K562 (cell line): Measurements from ENCODE around the gene EME2. TPM values are rescaled to one million over a fixed set of nuclear protein-coding genes. Genes with fewer than 3 reads are reported as not detected.

ENCODE experiments used
- AFF4 ChIP-seq: sonication (generic); formaldehyde crosslinking; IDR thresholded peaks from 2 replicates; pipeline ENCODE4 v1.8.0; 2023; ENCODE audit warnings: mild to moderate bottlenecking, missing genetic modification reagents
- BRD4 ChIP-seq: fragments of 200-600 bp; sonication (generic); IDR thresholded peaks from 2 replicates; pipeline ENCODE4 v1.6.1; 2017; ENCODE audit warnings: inconsistent platforms
- CXXC5 ChIP-seq: fragments of 250-450 bp; sonication (Bioruptor Pico); IDR thresholded peaks from 2 replicates; pipeline ENCODE4 v1.8.0; 2022; ENCODE audit warnings: inconsistent platforms, mild to moderate bottlenecking, moderate library complexity
- E2F3 ChIP-seq: fragments of 250-450 bp; sonication (Bioruptor Pico); IDR thresholded peaks from 2 replicates; pipeline ENCODE4 v1.4.0; 2020; ENCODE audit warnings: mild to moderate bottlenecking
- JUND ChIP-seq, 2 experiments: IDR thresholded peaks; 2 replicates in 1 of 2; 3 replicates in 1 of 2; pipeline ENCODE4 v1.6.1; 2011; ENCODE audit warnings: borderline replicate concordance in 2 of 2, low read depth in 2 of 2, low read length in 2 of 2, improper control_type of control experiment in 1 of 2, missing biosample characterization in 1 of 2, missing genetic modification characterization in 1 of 2, missing genetic modification reagents in 1 of 2
- MAZ ChIP-seq, 2 experiments: fragments of 450-650 bp in 1 of 2; sonication (generic) in 1 of 2; formaldehyde crosslinking; IDR thresholded peaks in 1 of 2; conservative IDR thresholded peaks in 1 of 2; 2 replicates each; pipeline versions ENCODE4 v1.4.0 to v1.5.0; 2020; ENCODE audit warnings: mild to moderate bottlenecking in 1 of 2, missing genetic modification reagents in 1 of 2
- NFATC3 ChIP-seq: fragments of 450-650 bp; IDR thresholded peaks from 2 replicates; pipeline ENCODE4 v1.6.1; 2017; ENCODE audit warnings: mild to moderate bottlenecking
- POLR2AphosphoS5 ChIP-seq: IDR thresholded peaks from 2 replicates; pipeline ENCODE4 v1.6.1; 2011; ENCODE audit warnings: mild to moderate bottlenecking, low read depth, low read length, moderate library complexity; ENCODE audit not compliant: control insufficient read depth, insufficient read depth
- POLR2G ChIP-seq: fragments of 200-400 bp; formaldehyde crosslinking; IDR thresholded peaks from 2 replicates; pipeline ENCODE4 v1.6.1; 2017; ENCODE audit warnings: low read depth, mild to moderate bottlenecking, antibody characterized with exemption, low read length, moderate library complexity
- SIN3B ChIP-seq: fragments of 450-650 bp; IDR thresholded peaks from 2 replicates; pipeline ENCODE4 v1.6.1; 2017; ENCODE audit warnings: low read depth, mild to moderate bottlenecking, moderate library complexity
- TFAP4 ChIP-seq: sonication (generic); formaldehyde crosslinking; IDR thresholded peaks from 2 replicates; pipeline ENCODE4 v1.8.0; 2022; ENCODE audit warnings: missing genetic modification reagents, mild to moderate bottlenecking, moderate library complexity, borderline replicate concordance
- ZMIZ1 ChIP-seq, 2 experiments: fragments of 150-350 bp in 1 of 2; IDR thresholded peaks; 2 replicates each; pipeline ENCODE4 v1.6.1; 2012 to 2016; ENCODE audit warnings: low read depth in 2 of 2, low read length in 2 of 2, mild to moderate bottlenecking in 1 of 2, moderate library complexity in 1 of 2
- ZNF655 ChIP-seq: fragments of 250-450 bp; sonication (Bioruptor Pico); IDR thresholded peaks from 2 replicates; pipeline ENCODE4 v1.5.0; 2021
- polyA plus RNA-seq, 8 experiments: library from polyadenylated mRNA; depleted of rRNA in 4 of 8; stranded (reverse) in 5 of 8; unstranded in 3 of 8; fragments of >200 nt; fragmentation: Nextera tagmentation in 2 of 8; fragmentation: Illumina TruSeq in 1 of 8; extraction: Ambion mirVana in 2 of 8; extraction: Trizol in 1 of 8; gene quantifications; 2 replicates each; pipeline versions ENCODE4 v1.2.1 to v1.2.3, GENCODE V29; 2011 to 2014; ENCODE audit warnings: inconsistent platforms in 1 of 8, missing spikeins in 1 of 8
- total RNA-seq, 7 experiments: library from RNA; depleted of rRNA in 6 of 7; stranded (reverse); fragments of >200 nt in 6 of 7; fragmentation: Illumina TruSeq in 2 of 7; extraction: Trizol in 2 of 7; gene quantifications; 2 replicates each; pipeline versions ENCODE4 v1.2.1 to v1.2.3, GENCODE V29; 2011 to 2021; ENCODE audit warnings: low replicate concordance in 1 of 7

The EME2 gene
- total and polyA plus RNA-seq, 9 of the 15 experiments (the other 6 are each of a cell fraction or from before 2014, with no cell fraction given): 0.35 to 19.9 (median 3.5) TPM

GRCh38 chr16:1782408-1783264 is 10.0 kb downstream of the EME2 start, which contains the start of the genes NUBP2 and SPSB3 (continued):
- TF ChIP-seq MAZ (CRISPR knock-in tag; conservative IDR thresholded peaks at IDR 0.05 in 1 of 2, IDR thresholded peaks at IDR 0.05 in 1 of 2): peak; percentile 54 to 63
- 0 out of 4 replicates have a peak, but pooled peaks of 1 of the 2 experiments have one; percentile 39 for TF ChIP-seq ZMIZ1 (IDR thresholded peaks at IDR 0.05; ENCODE audit: low read depth in 2 of 2, low read length in 2 of 2)
- TF ChIP-seq E2F3 (CRISPR knock-in tag): peak; percentile 82
- peak; percentile 89 for TF ChIP-seq CXXC5
- peak; percentile 87 for TF ChIP-seq POLR2G
- TF ChIP-seq NFATC3: no peak
- TF ChIP-seq BRD4: no peak
- no peak for TF ChIP-seq AFF4 (CRISPR knock-in tag)
- peak; percentile 81 for TF ChIP-seq TFAP4 (CRISPR knock-in tag)
- TF ChIP-seq JUND (IDR thresholded peaks at IDR 0.05; ENCODE audit: borderline replicate concordance, low read depth, low read length): 0 out of 2 replicates have a peak, but pooled peaks have one; percentile 47
- TF ChIP-seq JUND (tag; IDR thresholded peaks at IDR 0.05; ENCODE audit: borderline replicate concordance, low read depth, low read length): no peak; the same call in 2 of the 3 replicates
- TF ChIP-seq POLR2AphosphoS5: peak; percentile 52; the same call in 1 of the 2 replicates
- TF ChIP-seq ZNF655 (CRISPR knock-in tag): no peak
- TF ChIP-seq SIN3B: peak; percentile 93
